IPS-18a (cell line): ENCODE measurements around the gene CERKL.

ENCODE experiments used
- H3K27ac ChIP-seq: one replicate; pipeline ENCODE4 v1.5.1; 2013; ENCODE audit warnings: low read length
- H3K27me3 ChIP-seq: one replicate; pipeline ENCODE4 v1.6.1; 2013; ENCODE audit warnings: mild to moderate bottlenecking, low read length; ENCODE audit not compliant: control insufficient read depth, insufficient read depth
- H3K36me3 ChIP-seq: one replicate; pipeline ENCODE4 v1.6.1; 2013; ENCODE audit warnings: low read depth, low read length; ENCODE audit not compliant: control insufficient read depth
- H3K4me1 ChIP-seq: one replicate; pipeline ENCODE4 v1.6.1; 2013; ENCODE audit warnings: low read depth, low read length; ENCODE audit not compliant: control insufficient read depth
- H3K4me3 ChIP-seq: one replicate; pipeline ENCODE4 v1.5.1; 2013; ENCODE audit warnings: low read length
- H3K9ac ChIP-seq: one replicate; pipeline ENCODE4 v1.6.1; 2013; ENCODE audit warnings: mild to moderate bottlenecking, low read length, moderate library complexity
- H3K9me3 ChIP-seq: one replicate; pipeline ENCODE4 v1.6.1; 2013; ENCODE audit warnings: low read depth, low read length; ENCODE audit not compliant: control insufficient read depth

CERKL gene

GRCh38 chr2:181619516-181619915 is 37.4 kb downstream of the CERKL start:
- H3K4me3 ChIP-seq = no peak overlapping the region
- no peak overlapping the region for H3K27ac ChIP-seq

DNA sequence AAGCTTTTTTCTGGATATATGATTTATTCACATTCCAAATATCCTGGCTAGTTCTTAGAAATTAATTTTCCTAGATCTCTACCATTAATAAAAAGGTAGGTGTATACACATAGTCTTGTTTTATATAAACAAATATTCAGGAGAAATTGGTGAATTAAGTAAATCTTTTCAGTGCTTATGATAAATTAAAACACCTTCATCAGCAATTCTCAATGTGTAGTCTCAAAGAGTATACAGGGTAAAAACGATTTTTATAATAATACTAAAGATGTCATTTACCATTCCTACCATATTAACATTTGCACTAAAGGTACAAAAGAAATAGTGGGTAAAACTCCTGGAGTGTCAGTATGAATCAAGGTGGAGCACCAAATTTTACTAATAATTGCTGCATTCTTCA is 40.2 kb downstream of the CERKL start:
- no peak overlapping the region for H3K9ac ChIP-seq
- no peaks in the 10 kb centered on the region for H3K27me3 ChIP-seq
- H3K36me3 ChIP-seq = no peaks in the 10 kb centered on the region
- H3K27ac ChIP-seq = no peak overlapping the region
- no peak overlapping the region for H3K4me3 ChIP-seq
- H3K4me1 ChIP-seq = peaks cover 3% of the 10 kb centered on the region
- H3K9me3 ChIP-seq = no peaks in the 10 kb centered on the region

More at GRCh38 chr2:181619516-181619915, 37.4 kb downstream of the CERKL start:
- Histone ChIP-seq H3K9ac (no peak overlapping the region), H3K27me3 (no peaks in the 10 kb centered on the region), H3K36me3 (no peaks in the 10 kb centered on the region), H3K9me3 (no peaks in the 10 kb centered on the region), H3K4me1 (no peaks in the 10 kb centered on the region)

DNA sequence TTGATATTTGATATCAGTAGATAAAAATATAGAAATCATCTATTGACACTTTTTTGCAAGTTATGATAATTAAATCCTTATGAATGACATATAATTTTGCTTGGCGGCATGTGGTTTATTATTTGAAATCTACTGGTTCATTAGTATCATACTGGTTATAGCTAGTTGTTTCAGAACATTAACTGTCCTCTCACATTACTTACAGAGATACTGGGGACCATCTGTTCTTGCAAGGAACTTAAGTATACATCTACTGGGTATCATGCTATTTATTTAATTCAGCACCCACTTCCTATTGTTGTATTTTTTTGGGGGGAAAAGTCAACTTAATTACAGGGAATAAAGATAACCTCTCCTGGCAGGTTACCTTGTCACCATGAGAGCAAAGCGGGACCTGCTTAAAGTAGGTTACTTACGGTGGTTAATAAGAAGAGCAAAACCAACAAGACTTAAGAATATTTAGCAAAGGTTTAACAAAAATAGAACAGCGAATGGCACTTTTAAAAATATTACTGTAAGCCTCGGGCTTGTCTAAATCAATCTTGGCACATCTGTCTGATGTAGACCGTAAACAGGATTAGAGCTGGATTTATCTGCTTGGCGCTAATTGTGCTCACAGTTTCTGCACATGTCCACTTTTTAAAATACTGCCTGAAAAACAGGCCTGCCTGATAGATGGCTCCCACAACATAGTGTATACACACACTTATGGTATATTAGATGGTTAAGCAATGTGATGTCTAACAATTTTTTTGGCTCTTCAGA is 41.8 kb downstream of the CERKL start:
- no peak overlapping the region for H3K4me3 ChIP-seq
- no peaks in the 10 kb centered on the region for H3K9me3 ChIP-seq
- H3K27ac ChIP-seq = no peak overlapping the region
- H3K9ac ChIP-seq = no peak overlapping the region
- no peaks in the 10 kb centered on the region for H3K36me3 ChIP-seq
- H3K27me3 ChIP-seq = no peaks in the 10 kb centered on the region
- peaks cover 3% of the 10 kb centered on the region for H3K4me1 ChIP-seq

DNA sequence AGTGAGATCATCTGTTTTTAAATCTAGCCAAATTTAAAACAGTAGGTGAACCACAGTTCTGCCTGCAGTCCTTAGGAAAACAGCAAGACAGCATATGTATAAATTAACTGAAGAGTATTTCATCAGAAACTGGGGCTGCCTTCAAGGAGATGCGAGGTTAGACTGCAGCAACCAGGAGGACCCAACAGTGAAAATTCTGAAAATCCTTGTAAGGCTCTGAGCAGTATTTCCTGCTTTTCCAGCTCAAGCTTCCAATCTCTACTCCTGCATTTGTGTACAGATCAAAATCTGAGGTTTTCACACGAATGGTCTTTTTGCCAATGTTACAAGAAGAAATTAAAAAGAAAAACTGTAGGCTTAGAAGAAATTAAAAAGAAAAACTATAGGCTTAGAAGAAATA is 43.7 kb downstream of the CERKL start:
- Histone ChIP-seq H3K27me3 (no peaks in the 10 kb centered on the region), H3K27ac (no peak overlapping the region), H3K9ac (no peak overlapping the region), H3K4me3 (no peak overlapping the region), H3K36me3 (no peaks in the 10 kb centered on the region), H3K9me3 (no peaks in the 10 kb centered on the region), H3K4me1 (peaks cover 6% of the 10 kb centered on the region)

DNA sequence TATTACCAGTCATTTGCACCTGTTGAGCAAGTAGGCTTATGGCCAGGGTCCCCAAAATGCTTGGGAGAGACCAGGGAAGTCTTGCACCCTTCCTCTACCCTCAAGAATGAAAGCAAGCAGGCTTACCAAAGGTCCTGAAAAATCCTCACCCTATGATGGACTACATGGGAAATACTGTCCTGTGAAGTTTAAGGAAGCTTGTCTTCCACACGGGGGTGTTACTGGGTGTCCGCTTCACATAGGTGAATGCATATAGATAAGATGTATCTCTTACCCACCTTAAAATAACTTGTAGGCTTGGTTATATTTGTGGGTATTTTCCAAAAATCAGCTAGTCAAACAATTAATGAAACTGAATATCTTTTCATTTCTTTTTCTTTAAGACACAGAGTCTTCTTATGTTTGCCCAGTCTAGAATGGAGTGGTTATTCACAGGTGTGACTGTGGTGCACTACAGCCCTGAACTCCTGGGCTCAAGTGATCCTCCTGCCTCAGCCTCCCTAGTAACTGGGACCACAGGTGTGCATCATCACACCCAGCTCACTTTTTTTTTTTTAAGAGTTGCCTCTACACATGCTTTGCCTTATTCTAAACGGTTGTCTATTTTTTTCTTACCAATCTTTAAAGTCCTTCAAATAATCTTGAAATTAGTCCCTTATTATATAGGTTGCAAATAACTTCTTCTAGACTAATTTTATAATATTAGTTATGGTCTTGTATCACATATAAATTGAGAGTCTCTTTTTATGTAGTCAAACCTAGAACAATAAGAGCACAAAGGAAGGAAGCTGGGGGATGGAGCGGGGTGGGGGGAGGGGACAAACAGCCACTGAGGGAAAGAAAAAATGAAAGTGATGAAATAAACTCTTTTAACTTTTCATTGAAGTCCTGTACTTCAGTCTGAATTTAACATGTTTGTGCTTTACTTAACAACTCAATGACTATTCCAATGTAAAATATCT is 49.0 kb downstream of the CERKL start:
- no peak overlapping the region for H3K4me3 ChIP-seq
- peaks cover 4% of the 10 kb centered on the region for H3K4me1 ChIP-seq
- no peaks in the 10 kb centered on the region for H3K27me3 ChIP-seq
- no peak overlapping the region for H3K9ac ChIP-seq
- H3K27ac ChIP-seq = no peak overlapping the region
- H3K36me3 ChIP-seq = no peaks in the 10 kb centered on the region
- H3K9me3 ChIP-seq = no peaks in the 10 kb centered on the region

- Histone ChIP-seq H3K9me3 (no peaks in the 10 kb centered on the region), H3K4me1 (peaks cover 3% of the 10 kb centered on the region), H3K4me3 (no peak overlapping the region), H3K27me3 (no peaks in the 10 kb centered on the region), H3K36me3 (no peaks in the 10 kb centered on the region), H3K9ac (no peak overlapping the region), H3K27ac (no peak overlapping the region)
Measured at GRCh38 chr2:181605889-181606837, 50.7 kb downstream of the CERKL start.

GRCh38 chr2:181602017-181602416 is 54.9 kb downstream of the CERKL start:
- Histone ChIP-seq H3K4me1 (no peaks in the 10 kb centered on the region), H3K27me3 (no peaks in the 10 kb centered on the region), H3K9ac (no peak overlapping the region), H3K36me3 (no peaks in the 10 kb centered on the region), H3K4me3 (no peak overlapping the region), H3K27ac (no peak overlapping the region), H3K9me3 (no peaks in the 10 kb centered on the region)

DNA sequence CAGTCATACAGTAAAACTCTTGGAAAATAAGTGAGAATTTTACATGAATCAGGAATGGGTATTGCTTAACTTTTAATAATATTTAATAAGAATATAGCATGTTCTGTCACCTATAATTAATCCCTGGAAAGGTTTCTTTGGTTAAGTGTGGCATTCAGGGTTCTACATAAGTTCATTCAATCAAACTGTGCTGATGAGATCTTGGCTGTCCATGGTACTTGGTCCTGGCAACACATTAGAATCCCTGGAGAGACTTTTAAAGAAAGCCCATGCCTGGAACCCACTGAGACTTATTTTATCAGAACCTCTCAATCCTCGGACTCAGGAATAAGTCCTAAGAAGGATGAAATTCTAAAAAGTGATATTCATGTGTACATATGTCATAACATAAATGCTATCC is 60.3 kb downstream of the CERKL start:
- H3K27me3 ChIP-seq = no peaks in the 10 kb centered on the region
- H3K27ac ChIP-seq = no peak overlapping the region
- no peak overlapping the region for H3K9ac ChIP-seq
- peaks cover 5% of the 10 kb centered on the region for H3K4me1 ChIP-seq
- no peak overlapping the region for H3K4me3 ChIP-seq
- H3K36me3 ChIP-seq = no peaks in the 10 kb centered on the region
- H3K9me3 ChIP-seq = no peaks in the 10 kb centered on the region

DNA sequence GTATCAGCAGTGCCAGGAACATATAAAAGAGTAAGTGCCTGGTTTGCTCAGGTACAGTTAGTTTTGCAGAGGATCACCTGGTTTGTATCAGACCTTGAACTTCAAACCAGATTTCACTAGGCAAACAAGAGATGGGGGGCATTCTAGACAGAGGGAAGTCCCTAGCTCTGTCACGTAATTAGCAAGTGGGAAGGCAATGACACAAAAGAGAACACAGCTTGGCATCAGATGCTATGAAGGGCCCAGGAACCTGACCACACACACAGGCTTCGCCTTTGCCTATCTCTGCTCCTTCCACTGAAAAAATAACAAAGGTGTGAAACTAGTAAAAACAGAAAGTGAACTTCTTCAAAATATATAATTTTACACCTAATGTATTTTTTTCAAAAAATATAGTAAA is 62.6 kb downstream of the CERKL start:
- no peak overlapping the region for H3K9ac ChIP-seq
- H3K4me1 ChIP-seq = peaks cover 5% of the 10 kb centered on the region
- no peak overlapping the region for H3K4me3 ChIP-seq
- H3K27me3 ChIP-seq = no peaks in the 10 kb centered on the region
- H3K27ac ChIP-seq = no peak overlapping the region
- no peaks in the 10 kb centered on the region for H3K9me3 ChIP-seq
- no peaks in the 10 kb centered on the region for H3K36me3 ChIP-seq

DNA sequence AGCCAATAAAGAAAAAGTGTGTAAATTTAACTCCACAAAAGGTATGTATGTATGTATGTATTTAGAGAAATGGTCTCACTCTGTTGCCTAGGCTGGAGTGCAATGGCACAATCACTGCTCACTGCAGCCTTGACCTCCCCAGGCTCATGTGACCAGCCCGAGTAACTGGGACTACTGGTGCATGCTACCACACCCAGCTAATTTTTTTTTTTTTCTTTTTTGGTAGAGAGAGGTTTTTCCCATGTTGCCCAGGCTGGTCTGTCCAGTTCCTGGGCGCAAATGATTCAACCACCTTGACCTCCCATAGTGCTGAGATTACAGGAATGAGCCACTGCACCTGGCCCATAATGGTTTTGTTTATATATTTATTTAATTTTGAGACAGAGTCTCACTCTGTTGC is 67.1 kb downstream of the CERKL start:
- Histone ChIP-seq H3K9me3 (no peaks in the 10 kb centered on the region), H3K9ac (no peak overlapping the region)

GRCh38 chr2:181588546-181588945 is 68.4 kb downstream of the CERKL start:
- no peak overlapping the region for H3K27ac ChIP-seq
- peaks cover 11% of the 10 kb centered on the region for H3K4me1 ChIP-seq
- H3K4me3 ChIP-seq = no peak overlapping the region
- H3K36me3 ChIP-seq = no peaks in the 10 kb centered on the region
- no peaks in the 10 kb centered on the region for H3K27me3 ChIP-seq
- H3K9me3 ChIP-seq = no peaks in the 10 kb centered on the region
- H3K9ac ChIP-seq = no peak overlapping the region

More for the DNA sequence above, 67.1 kb downstream of the CERKL start:
- no peaks in the 10 kb centered on the region for H3K36me3 ChIP-seq
- H3K4me3 ChIP-seq = no peak overlapping the region
- H3K27me3 ChIP-seq = no peaks in the 10 kb centered on the region
- H3K4me1 ChIP-seq = peaks cover 16% of the 10 kb centered on the region
- no peak overlapping the region for H3K27ac ChIP-seq
